GM19328 (cell line): ENCODE measurements around the gene HNRNPA2B1.
"Not testable (repeated sequence)": the region's sequence is repeated elsewhere in the genome, so short reads cannot be mapped to it uniquely, and the experiment has no call there.

ENCODE experiments used
- ATAC-seq: cut with Tn5 transposase; IDR thresholded peaks from one replicate; pipeline ENCODE4 v1.9.1; 2021; ENCODE audit warnings: mild to moderate bottlenecking, moderate library complexity; ENCODE audit not compliant: unreplicated experiment

Gene HNRNPA2B1

DNA sequence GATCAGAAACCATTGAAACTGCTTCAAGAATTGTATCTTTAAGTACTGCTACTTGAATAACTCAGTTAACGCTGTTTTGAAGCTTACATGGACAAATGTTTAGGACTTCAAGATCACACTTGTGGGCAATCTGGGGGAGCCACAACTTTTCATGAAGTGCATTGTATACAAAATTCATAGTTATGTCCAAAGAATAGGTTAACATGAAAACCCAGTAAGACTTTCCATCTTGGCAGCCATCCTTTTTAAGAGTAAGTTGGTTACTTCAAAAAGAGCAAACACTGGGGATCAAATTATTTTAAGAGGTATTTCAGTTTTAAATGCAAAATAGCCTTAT is 14.7 kb downstream of the HNRNPA2B1 start:
- no peak for ATAC-seq

DNA sequence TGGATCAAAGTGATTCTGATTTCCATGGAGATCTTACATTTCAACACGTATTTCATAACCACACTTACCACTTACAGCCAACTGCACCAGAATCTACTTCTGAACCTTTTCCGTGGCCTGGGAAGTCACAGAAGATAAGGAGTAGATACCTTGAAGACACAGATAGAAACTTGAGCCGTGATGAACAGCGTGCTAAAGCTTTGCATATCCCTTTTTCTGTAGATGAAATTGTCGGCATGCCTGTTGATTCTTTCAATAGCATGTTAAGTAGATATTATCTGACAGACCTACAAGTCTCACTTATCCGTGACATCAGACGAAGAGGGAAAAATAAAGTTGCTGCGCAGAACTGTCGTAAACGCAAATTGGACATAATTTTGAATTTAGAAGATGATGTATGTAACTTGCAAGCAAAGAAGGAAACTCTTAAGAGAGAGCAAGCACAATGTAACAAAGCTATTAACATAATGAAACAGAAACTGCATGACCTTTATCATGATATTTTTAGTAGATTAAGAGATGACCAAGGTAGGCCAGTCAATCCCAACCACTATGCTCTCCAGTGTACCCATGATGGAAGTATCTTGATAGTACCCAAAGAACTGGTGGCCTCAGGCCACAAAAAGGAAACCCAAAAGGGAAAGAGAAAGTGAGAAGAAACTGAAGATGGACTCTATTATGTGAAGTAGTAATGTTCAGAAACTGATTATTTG is 15.3 kb downstream of the HNRNPA2B1 start:
- no peak for ATAC-seq

DNA sequence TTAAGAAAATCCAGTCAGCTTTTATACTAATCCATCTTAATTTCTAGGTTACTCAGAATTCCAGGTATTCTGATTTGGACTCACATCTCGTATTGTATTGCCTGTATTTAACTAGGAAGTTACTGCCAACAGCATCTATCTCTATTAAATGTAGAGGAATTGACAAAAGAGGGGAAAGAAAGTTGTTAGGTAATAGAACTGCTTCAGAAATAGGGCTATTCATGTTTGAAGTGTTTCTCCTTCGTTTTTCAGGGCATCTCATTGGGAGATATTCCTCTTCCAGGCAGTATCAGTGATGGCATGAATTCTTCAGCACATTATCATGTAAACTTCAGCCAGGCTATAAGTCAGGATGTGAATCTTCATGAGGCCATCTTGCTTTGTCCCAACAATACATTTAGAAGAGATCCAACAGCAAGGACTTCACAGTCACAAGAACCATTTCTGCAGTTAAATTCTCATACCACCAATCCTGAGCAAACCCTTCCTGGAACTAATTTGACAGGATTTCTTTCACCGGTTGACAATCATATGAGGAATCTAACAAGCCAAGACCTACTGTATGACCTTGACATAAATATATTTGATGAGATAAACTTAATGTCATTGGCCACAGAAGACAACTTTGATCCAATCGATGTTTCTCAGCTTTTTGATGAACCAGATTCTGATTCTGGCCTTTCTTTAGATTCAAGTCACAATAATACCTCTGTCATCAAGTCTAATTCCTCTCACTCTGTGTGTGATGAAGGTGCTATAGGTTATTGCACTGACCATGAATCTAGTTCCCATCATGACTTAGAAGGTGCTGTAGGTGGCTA is 16.1 kb downstream of the HNRNPA2B1 start:
- ATAC-seq, result not testable (repeated sequence)

DNA sequence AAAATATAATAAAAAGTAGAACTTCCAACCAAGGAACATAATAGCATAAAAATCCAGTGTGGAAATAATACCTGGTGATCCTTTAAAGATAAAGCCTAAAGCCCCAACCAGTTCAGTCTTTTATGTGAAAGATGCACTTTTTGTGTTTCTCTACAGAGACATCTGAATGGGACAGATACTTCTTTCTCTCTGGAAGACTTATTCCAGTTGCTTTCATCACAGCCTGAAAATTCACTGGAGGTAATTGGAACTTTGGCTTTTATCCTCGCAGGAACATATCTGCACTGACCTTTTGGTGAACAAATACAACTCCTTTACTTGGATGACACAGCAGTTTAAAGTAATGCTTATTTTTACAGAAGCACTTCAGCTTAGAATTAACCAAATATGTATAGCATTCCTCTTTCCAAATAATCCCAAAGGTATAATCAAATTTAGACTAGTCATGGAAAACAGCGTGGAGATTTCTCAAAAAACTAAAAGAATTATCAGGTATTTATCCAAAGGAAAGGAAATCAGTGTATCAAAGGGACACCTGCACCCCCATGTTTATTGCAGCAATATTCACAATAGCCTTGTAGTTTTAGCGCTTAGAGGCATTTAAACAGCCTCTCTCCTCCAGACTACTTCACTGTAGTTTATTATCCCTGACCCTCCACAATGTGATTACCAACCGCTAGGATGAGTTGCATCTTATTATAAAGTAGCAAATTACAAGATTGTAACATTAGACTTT is 16.8 kb downstream of the HNRNPA2B1 start:
- no peak for ATAC-seq

DNA sequence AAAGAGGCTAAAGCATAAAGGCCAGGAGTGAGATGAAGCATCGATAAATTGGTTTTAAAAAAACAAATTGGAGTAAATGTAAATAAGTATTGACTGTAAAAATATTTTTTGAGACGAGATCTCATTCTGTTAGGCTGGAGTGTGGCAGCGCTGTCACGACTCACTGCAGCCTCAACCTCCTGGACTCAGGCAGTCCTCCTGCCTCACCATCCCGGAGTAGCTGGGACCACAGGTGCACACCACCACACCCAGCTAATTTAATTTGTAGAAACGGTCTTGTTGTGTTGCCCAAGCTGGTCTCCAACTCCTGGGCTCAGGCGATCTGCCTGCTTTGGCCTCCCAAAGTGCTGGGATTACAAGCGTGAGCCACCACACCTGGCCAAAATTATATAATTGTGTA is 17.8 kb downstream of the HNRNPA2B1 start:
- ATAC-seq, result no peak

DNA sequence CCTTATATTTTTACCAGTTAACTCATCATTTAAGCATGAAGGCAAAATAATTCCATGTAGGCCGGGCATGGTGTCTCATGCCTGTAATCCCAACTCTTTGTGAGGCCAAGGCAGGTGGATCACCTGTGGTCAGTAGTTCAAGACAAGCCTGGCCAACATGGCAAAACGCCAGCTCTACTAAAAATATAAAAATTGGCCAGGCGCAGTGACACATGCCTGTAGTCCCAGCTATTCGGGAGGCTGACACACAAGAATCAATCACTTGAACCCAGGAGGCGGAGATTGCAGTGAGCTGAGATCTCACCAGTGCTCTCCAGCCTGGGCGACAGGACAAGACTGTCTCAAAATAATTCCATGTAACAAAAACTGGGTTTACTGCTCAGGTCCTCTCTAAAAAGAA is 18.3 kb downstream of the HNRNPA2B1 start:
- ATAC-seq, result no peak

DNA sequence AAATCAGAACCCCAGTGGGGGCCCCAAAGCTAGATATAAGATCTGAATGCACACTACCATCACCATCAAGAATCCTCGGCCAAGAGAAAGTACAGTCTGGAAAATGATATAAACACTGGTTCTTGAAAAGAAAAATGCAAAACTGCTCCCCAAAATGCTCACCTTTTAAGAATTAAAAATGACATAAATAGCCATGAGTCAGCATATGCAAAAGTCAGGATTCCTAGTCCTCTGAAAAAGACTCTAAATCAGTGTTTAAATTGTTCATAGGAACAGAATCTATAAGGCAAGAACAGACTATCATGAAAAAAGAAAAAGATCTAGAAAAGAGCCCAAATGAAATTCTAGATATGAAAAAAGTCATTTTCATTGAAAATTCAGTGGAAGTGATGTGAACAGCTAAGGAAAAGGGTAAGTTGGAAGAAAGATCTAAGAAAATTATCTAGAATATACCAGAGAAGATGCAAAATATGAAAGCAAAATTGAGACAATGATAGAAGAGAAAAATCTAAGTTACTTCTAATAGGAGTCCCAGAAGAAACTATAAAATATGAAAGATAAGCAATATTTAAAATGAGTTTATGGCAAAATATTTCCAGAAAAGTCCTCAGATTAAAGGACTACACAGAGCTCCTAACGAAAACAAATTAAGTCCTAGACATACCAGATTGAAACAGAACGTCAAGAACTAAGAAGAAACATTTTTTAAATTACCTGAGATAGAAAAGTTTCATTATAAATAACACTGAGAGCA is 18.9 kb downstream of the HNRNPA2B1 start:
- ATAC-seq, result no peak

DNA sequence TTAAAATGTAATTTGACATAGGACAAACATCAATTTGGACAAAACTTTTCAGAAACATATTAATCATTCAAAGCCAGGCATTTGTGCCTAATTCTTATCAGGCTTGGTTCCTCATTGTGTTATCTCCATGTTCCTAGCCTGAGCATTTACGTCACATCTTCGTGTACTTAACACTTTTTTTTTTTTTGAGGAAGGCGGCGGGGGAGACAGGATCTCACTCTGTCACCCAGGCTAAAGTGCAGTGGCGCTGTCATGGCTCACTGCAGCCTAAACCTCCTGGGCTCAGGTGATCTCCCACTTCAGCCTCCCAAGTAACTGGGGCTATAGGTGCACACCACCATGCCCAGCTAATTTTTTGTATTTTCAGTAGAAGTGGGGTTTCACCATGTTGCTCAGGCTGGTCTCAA is 19.8 kb downstream of the HNRNPA2B1 start:
- no peak for ATAC-seq

DNA sequence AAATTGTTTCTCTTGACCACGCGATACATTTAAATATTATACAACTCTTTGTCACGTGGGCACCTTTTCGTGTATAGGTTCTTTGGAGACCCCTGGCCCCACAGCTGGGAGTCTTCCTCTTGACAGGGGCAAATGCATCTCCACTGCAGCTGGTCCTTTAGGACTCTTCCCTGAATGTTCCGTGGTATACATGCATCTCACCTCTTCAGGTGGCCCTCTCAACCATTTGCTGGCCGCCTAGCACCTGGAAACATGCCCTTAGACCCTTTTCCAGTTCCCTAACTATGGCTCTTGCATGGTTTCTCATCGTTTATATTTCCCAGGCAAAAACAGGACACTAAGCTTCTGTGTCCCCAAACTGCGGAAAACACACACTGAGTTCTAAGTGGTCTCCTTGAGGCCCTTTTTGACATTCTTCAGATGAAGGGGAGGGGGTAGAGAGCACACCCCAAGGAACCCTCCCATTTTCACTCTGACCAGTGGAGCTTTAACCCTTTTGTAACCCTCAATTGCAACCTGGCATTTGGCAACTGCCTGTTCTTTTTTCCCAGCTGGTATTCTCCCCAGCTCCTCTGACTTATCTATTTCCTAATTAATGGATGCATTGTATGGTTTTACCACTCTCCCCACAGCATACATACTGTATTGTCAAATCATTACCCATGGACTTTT is 20.6 kb downstream of the HNRNPA2B1 start:
- no peak for ATAC-seq

DNA sequence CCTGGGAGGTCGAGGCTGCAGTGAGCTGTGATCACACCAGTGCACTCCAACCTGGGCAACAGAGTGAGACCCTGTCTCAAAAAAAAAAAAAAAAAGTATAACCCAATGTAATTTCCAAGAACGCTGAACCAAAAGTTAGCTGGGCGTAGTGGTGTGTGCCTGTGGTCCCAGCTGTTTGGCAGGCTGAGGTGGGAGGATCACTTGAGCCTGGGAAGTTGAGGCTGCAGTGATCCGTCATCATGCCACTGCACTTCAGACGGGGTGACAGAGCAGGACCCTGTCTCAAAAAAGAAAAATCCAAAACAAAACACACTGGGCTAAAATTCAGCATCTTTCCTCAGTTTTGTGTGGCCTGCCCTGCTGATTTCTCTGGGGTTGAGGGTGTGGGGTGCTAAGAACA is 21.1 kb downstream of the HNRNPA2B1 start:
- ATAC-seq, result no peak

DNA sequence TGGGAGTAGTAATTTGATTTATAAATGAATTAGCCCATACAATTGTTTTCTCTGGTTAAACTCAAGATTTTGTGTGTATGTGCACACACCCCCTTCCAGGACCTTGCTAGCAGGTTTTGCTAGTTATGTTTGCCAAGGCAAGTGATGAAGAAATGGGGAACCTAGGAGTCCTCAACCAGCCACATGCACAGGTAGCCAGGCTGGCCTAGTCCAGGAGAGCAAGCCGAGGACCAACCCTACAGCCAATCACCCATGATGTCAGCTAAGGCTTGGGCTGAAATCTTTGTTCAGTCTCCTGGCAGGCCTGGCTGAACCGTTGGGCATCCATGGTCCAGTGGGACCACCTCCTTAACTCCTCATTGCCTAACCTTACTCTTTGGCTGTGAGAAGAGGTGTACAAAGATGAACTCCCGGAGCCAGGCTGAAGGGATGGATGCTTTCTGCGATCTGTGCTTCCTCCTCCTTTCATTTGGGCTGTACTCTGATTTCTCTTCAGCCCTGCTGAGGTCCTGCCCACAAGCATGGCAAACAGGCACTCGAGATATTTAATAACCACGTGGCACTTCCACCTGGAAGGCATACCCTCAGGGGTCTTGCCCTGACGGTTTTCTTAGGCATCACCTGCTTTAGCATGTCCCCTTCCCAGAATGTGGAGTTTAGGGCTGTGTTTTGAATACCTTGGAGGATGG is 22.1 kb downstream of the HNRNPA2B1 start:
- ATAC-seq, result no peak

DNA sequence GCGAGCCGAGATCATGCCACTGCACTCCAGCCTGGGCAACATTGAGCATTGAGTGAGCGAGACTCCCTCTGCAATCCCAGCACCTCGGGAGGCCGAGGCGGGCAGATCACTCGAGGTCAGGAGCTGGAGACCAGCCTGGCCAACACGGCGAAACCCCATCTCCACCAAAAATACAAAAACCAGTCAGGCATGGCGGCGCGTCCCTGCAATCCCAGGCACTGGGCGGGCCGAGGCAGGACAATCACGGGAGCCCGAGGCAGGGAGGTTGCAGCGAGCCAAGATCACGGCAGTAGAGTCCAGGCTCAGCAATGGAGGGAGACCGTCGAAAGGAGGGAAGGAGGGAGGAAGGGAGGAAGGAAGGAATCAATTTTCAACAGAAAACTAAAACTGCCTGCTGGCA is 23.3 kb downstream of the HNRNPA2B1 start:
- ATAC-seq, result not testable (repeated sequence)

DNA sequence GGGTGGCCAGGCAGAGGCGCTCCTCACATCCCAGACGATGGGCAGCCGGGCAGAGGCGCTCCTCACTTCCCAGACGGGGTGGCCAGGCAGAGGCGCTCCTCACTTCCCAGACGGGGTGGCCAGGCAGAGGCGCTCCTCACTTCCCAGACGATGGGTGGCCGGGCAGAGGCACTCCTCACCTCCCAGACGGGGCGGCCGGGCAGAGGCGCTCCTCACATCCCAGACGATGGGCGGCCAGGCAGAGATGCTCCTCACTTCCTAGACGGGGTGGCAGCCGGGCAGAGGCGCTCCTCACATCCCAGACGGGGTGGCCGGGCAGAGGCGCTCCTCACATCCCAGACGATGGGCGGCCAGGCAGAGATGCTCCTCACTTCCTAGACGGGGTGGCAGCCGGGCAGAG is 23.9 kb downstream of the HNRNPA2B1 start:
- ATAC-seq, result not testable (repeated sequence)

DNA sequence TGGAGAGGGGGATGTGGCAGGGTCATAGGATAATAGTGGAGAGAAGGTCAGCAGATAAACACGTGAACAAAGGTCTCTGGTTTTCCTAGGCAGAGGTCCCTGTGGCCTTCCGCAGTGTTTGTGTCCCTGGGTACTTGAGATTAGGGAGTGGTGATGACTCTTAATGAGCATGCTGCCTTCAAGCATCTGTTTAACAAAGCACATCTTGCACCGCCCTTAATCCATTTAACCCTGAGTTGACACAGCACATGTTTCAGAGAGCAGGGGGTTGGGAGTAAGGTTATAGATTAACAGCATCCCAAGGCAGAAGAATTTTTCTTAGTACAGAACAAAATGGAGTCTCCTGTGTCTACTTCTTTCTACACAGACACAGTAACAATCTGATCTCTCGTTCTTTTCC is 24.6 kb downstream of the HNRNPA2B1 start:
- not testable (repeated sequence) for ATAC-seq

DNA sequence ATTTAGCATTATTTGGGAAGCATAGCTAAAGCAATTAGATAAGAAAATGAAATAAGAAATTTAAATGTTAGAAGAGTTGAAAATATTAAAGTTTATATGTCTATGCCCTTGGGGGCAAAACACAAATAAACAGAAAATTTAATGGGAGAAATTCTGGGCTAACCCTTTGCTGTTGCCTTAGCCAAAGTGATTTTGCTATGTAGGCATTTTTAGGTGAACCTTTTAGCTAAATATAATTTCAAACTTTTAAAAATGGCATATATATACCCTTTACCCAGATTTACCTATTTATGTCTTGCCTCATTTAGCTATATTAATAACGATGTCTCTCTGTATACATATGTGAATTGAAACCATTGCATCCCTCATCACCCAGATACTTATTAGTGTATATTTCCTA is 28.5 kb downstream of the HNRNPA2B1 start:
- ATAC-seq, result no peak

DNA sequence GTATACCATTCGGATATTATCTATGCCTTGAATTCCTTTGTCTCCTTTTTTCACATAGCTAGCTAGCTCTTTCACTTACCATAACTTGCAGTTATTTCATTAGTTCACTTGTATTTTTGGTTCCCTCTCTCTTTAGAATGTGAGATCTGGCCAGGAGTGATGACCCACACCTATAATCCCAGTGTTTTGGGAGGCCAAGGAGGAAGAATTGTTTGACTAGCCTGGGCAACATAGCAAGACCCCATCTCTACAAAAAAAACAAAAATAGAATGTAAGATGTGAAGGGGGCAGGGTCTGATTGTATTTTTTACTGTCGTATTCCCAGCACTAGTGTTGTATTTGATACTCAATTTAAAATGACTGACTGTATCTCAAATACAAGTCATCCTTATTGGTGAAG is 28.9 kb downstream of the HNRNPA2B1 start:
- ATAC-seq, result no peak

DNA sequence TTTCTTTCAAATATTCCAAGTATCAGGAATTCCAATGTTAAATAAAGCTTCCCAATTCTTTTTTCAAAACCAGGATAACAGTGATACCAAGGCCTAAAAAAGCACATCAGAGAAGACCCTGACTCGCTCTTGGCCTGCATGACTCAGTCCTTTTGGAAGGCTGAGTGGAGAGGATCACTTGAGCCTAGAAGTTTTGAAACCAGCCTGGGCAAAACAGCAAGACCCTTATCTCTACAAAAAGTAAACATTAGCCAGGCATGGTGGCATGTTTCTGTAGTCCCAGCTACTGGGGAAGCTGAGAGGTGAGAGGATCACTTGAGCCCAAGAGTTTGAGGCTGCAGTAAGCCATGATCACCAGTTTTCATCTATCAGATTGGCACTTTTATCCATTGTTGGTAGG is 29.9 kb downstream of the HNRNPA2B1 start:
- ATAC-seq, result no peak

DNA sequence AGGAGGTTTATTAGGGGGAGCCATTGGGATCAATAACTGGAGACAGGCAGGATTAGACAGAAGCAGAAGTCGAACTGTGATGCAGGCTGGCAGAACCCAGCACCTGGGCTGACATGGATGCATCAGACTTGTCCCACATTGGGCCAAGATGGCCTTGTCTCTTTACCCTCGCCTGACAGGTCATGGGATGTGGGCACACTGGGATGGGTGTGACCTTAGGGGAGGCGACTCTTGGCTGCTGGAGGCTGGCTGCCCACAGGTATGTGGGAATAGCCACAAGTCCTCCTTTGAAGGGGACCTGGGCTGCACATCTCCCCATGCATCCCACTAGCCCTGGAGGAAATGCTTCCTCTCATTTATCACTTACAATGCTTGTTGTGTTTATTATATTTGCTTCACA is 31.3 kb downstream of the HNRNPA2B1 start:
- no peak for ATAC-seq

DNA sequence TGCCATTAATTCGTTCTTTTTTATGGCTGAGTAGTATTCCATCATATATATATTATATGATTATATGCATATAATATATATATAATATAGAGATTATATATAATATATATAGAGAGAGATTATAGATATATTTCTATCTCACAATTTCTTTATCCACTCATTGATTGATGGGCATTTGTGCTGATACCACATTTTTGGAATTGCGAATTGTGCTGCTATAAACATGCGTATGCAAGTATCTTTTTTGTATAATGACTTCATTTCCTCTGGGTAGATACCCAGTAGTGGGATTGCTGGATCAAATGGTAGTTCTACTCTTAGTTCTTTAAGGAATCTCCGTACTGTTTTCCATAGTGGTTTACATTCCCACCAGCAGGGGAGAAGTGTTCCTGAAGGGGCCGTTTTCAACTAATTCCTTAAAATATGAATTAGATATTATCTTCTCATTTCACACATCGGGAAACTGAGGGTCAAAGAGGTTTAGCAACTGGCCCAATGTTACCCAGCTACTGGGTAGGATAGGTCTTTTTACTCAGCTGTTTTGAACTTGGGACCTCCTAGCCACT is 32.0 kb downstream of the HNRNPA2B1 start:
- no peak for ATAC-seq
